H9 (cell line): Measurements from ENCODE around the gene NAT8. TPM values are rescaled to one million over a fixed set of nuclear protein-coding genes. Genes with fewer than 3 reads are reported as not detected.

Source experiments
- DNase-seq: peaks from one replicate; pipeline ENCODE4 v3.0.0-alpha.2; 2017
- H2AFZ ChIP-seq: one replicate; pipeline ENCODE4 v1.6.1; 2013; ENCODE audit warnings: mild to moderate bottlenecking, low read length, control low read depth, moderate library complexity
- H2AK5ac ChIP-seq: 2 replicates; pipeline ENCODE4 v1.6.1; 2013; ENCODE audit warnings: low read length, control low read depth, mixed read lengths; ENCODE audit not compliant: insufficient read length
- H2BK120ac ChIP-seq: one replicate; pipeline ENCODE4 v1.6.1; 2013; ENCODE audit warnings: low read depth, mild to moderate bottlenecking, low read length, control low read depth, inconsistent platforms; ENCODE audit not compliant: poor library complexity, severe bottlenecking
- H2BK12ac ChIP-seq: 2 replicates; pipeline ENCODE4 v1.6.1; 2013; ENCODE audit warnings: low read length, control low read depth, mixed read lengths, low read depth; ENCODE audit not compliant: insufficient read length
- H2BK15ac ChIP-seq: 2 replicates; pipeline ENCODE4 v1.6.1; 2013; ENCODE audit warnings: low read depth, low read length, control low read depth
- H2BK20ac ChIP-seq: one replicate; pipeline ENCODE4 v1.6.1; 2013; ENCODE audit warnings: low read depth, mild to moderate bottlenecking, low read length, control low read depth, inconsistent platforms; ENCODE audit not compliant: poor library complexity, severe bottlenecking
- H2BK5ac ChIP-seq: 2 replicates; pipeline ENCODE4 v1.6.1; 2013; ENCODE audit warnings: low read length, control low read depth, mixed read lengths; ENCODE audit not compliant: insufficient read length
- H3K14ac ChIP-seq: 2 replicates; pipeline ENCODE4 v1.6.1; 2013; ENCODE audit warnings: low read length, control low read depth; ENCODE audit not compliant: insufficient read depth
- H3K18ac ChIP-seq: 2 replicates; pipeline ENCODE4 v1.6.1; 2013; ENCODE audit warnings: low read depth, mild to moderate bottlenecking, mixed read lengths, low read length, control low read depth; ENCODE audit not compliant: insufficient read length
- H3K23ac ChIP-seq: 2 replicates; pipeline ENCODE4 v1.6.1; 2013; ENCODE audit warnings: low read length, control low read depth, mixed read lengths, low read depth; ENCODE audit not compliant: insufficient read length
- H3K23me2 ChIP-seq: 2 replicates; pipeline ENCODE4 v1.6.1; 2013; ENCODE audit warnings: low read depth, mild to moderate bottlenecking, mixed read lengths, low read length, control low read depth; ENCODE audit not compliant: insufficient read length, poor library complexity, severe bottlenecking
- H3K27ac ChIP-seq: 2 replicates; pipeline ENCODE4 v1.5.1; 2013; ENCODE audit warnings: low read length, control low read depth, mixed read lengths, low read depth; ENCODE audit not compliant: insufficient read length
- H3K27me3 ChIP-seq: 2 replicates; pipeline ENCODE4 v1.6.1; 2013; ENCODE audit warnings: low read length, control low read depth, inconsistent platforms; ENCODE audit not compliant: insufficient read depth
- H3K4ac ChIP-seq: 2 replicates; pipeline ENCODE4 v1.6.1; 2013; ENCODE audit warnings: low read depth, mild to moderate bottlenecking, control low read depth, inconsistent platforms, low read length, moderate library complexity
- H3K4me1 ChIP-seq: 2 replicates; pipeline ENCODE4 v1.6.1; 2013; ENCODE audit warnings: low read length, control low read depth, inconsistent platforms; ENCODE audit not compliant: insufficient read depth
- H3K4me2 ChIP-seq: 2 replicates; pipeline ENCODE4 v1.6.1; 2013; ENCODE audit warnings: low read length, control low read depth, mixed read lengths; ENCODE audit not compliant: insufficient read length, insufficient read depth
- H3K56ac ChIP-seq: 2 replicates; pipeline ENCODE4 v1.6.1; 2013; ENCODE audit warnings: low read depth, mild to moderate bottlenecking, mixed read lengths, low read length, control low read depth; ENCODE audit not compliant: insufficient read length
- H3K79me1 ChIP-seq: 2 replicates; pipeline ENCODE4 v1.6.1; 2013; ENCODE audit warnings: low read depth, mild to moderate bottlenecking, moderate library complexity, low read length, control low read depth, inconsistent platforms; ENCODE audit not compliant: insufficient read depth, poor library complexity, severe bottlenecking
- H3K79me2 ChIP-seq: 2 replicates; pipeline ENCODE4 v1.6.1; 2013; ENCODE audit warnings: low read length, control low read depth, inconsistent platforms; ENCODE audit not compliant: insufficient read depth
- H3K9ac ChIP-seq: 2 replicates; pipeline ENCODE4 v1.6.1; 2013; ENCODE audit warnings: low read length, control low read depth, mixed read lengths; ENCODE audit not compliant: insufficient read length; ENCODE audit errors: extremely low read depth
- H3K9me3 ChIP-seq: one replicate; pipeline ENCODE4 v1.6.1; 2013; ENCODE audit warnings: low read depth, low read length, inconsistent platforms; ENCODE audit not compliant: control insufficient read depth
- H3T11ph ChIP-seq: one replicate; pipeline ENCODE4 v1.6.1; 2013; ENCODE audit warnings: mild to moderate bottlenecking, low read length, control low read depth, inconsistent platforms
- H4K20me1 ChIP-seq: one replicate; pipeline ENCODE4 v1.6.1; 2013; ENCODE audit not compliant: control insufficient read depth, insufficient read length, insufficient read depth
- H4K5ac ChIP-seq: 2 replicates; pipeline ENCODE4 v1.6.1; 2013; ENCODE audit warnings: low read depth, mild to moderate bottlenecking, mixed read lengths, low read length, control low read depth; ENCODE audit not compliant: insufficient read length
- H4K8ac ChIP-seq: replicated peaks from 2 replicates; pipeline ENCODE4 v1.6.1; 2013; ENCODE audit warnings: low read length, control low read depth, mixed read lengths, low read depth; ENCODE audit not compliant: insufficient read length
- H4K91ac ChIP-seq: 2 replicates; pipeline ENCODE4 v1.6.1; 2013; ENCODE audit warnings: low read depth, mild to moderate bottlenecking, moderate library complexity, mixed read lengths, low read length, control low read depth; ENCODE audit not compliant: insufficient read length
- H3K27ac Mint-ChIP-seq, 3 experiments: 2 replicates in 2 of 3; 3 replicates in 1 of 3; pipeline ENCODE4 v1.8.0; 2020 to 2021; ENCODE audit warnings: mixed read lengths in 3 of 3, mild to moderate bottlenecking in 1 of 3, moderate library complexity in 1 of 3
- H3K27me3 Mint-ChIP-seq: 2 replicates; pipeline ENCODE4 v1.8.0; 2021; ENCODE audit warnings: low read depth, mild to moderate bottlenecking, moderate library complexity, mixed read lengths
- H3K36me3 Mint-ChIP-seq, 3 experiments: 2 replicates in 2 of 3; 3 replicates in 1 of 3; pipeline ENCODE4 v1.8.0; 2020 to 2021; ENCODE audit warnings: low read depth in 3 of 3, mixed read lengths in 3 of 3; ENCODE audit not compliant: insufficient read depth in 1 of 3
- H3K4me1 Mint-ChIP-seq, 2 experiments: 2 replicates each; pipeline ENCODE4 v1.8.0; 2020; ENCODE audit warnings: mixed read lengths in 2 of 2
- H3K4me3 Mint-ChIP-seq, 2 experiments: 2 replicates in 1 of 2; 3 replicates in 1 of 2; pipeline ENCODE4 v1.8.0; 2020 to 2021; ENCODE audit warnings: mild to moderate bottlenecking in 2 of 2, mixed read lengths in 2 of 2, moderate library complexity in 1 of 2
- H3K9me3 Mint-ChIP-seq, 2 experiments: 2 replicates in 1 of 2; 3 replicates in 1 of 2; pipeline ENCODE4 v1.8.0; 2020; ENCODE audit warnings: mild to moderate bottlenecking in 2 of 2, mixed read lengths in 2 of 2, moderate library complexity in 1 of 2
- WGBS: extraction: QIAGEN DNeasy Blood & Tissue Kit; methylation state at CpG from one replicate; pipeline ENCODE4 v1.1.7; 2013; ENCODE audit warnings: missing lambda C conversion rate, low lambda C conversion rate, mixed read lengths; ENCODE audit not compliant: insufficient read length; ENCODE audit errors: extremely low coverage; 5-methylcytosine and 5-hydroxymethylcytosine counted together
- total RNA-seq: library from RNA; stranded (reverse); gene quantifications from 2 replicates; pipeline ENCODE4 v1.2.1, GENCODE V29; 2021
- TF ChIP-seq, protein P1 (sequence below): fragments of 200-600 bp; sonication (generic); conservative IDR thresholded peaks from 3 replicates; pipeline ENCODE4 v1.8.0; 2021; ENCODE audit warnings: antibody characterized with exemption, mild to moderate bottlenecking

Gene NAT8
- total RNA-seq, 1 experiment from 2014 or later, result not detected

DNA sequence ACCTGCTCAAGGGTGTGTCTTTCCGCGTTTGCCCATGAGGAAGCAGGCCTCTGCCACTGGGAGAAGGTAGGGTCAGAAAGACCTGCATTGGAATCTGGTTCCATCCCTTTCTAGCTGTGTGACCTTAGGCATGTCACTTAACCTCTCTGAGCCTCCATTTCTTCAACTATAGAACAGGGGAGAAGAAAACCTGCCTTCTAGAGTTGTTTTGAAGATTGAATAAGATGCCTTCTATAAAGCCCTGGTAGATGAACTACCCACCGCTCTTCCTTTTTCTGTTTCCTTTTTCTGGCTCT, 507 bp downstream of the NAT8 start:
- Histone ChIP-seq H3K27ac (no peak overlapping the region), H2BK15ac (no peak overlapping the region), H3K18ac (no peak overlapping the region), H3K9me3 (peaks cover 26% of the 10 kb centered on the region), H4K20me1 (no peaks in the 10 kb centered on the region), H3K79me2 (no peaks in the 10 kb centered on the region), H3K79me1 (no peaks in the 10 kb centered on the region), H3K4me1 (no peaks in the 10 kb centered on the region), H2BK120ac (no peak overlapping the region), H3K23ac (no peak overlapping the region), H3K4me2 (no peak overlapping the region), H2BK5ac (no peak overlapping the region), H3K56ac (no peak overlapping the region), H3T11ph (no peak overlapping the region), H4K5ac (no peak overlapping the region), H3K9ac (no peak overlapping the region), H2BK12ac (no peak overlapping the region), H3K23me2 (no peaks in the 10 kb centered on the region), H2AFZ (no peak overlapping the region), H4K8ac (no peak overlapping the region), H3K4ac (no peak overlapping the region), H3K27me3 (no peaks in the 10 kb centered on the region), H3K14ac (no peak overlapping the region), H2BK20ac (no peak overlapping the region), H4K91ac (no peak overlapping the region), H2AK5ac (no peak overlapping the region)
- H3K27ac Mint-ChIP-seq, result no peak overlapping the region
- DNase-seq, result no peak
- H3K36me3 Mint-ChIP-seq, result peaks cover 8 to 24% (median 13%) of the 10 kb centered on the region in 3 experiments
- H3K4me1 Mint-ChIP-seq, result peaks cover 0 to 2% of the 10 kb centered on the region in 2 experiments; a peak in 1 of 4 replicates
- H3K9me3 Mint-ChIP-seq, result peaks cover 36 to 51% of the 10 kb centered on the region in 2 experiments
- TF ChIP-seq, protein P1, sequence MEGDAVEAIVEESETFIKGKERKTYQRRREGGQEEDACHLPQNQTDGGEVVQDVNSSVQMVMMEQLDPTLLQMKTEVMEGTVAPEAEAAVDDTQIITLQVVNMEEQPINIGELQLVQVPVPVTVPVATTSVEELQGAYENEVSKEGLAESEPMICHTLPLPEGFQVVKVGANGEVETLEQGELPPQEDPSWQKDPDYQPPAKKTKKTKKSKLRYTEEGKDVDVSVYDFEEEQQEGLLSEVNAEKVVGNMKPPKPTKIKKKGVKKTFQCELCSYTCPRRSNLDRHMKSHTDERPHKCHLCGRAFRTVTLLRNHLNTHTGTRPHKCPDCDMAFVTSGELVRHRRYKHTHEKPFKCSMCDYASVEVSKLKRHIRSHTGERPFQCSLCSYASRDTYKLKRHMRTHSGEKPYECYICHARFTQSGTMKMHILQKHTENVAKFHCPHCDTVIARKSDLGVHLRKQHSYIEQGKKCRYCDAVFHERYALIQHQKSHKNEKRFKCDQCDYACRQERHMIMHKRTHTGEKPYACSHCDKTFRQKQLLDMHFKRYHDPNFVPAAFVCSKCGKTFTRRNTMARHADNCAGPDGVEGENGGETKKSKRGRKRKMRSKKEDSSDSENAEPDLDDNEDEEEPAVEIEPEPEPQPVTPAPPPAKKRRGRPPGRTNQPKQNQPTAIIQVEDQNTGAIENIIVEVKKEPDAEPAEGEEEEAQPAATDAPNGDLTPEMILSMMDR, result no peak
- WGBS, result no CpG with 5 or more reads among the region's 3 CpGs
- peaks cover 47% of the 10 kb centered on the region for H3K27me3 Mint-ChIP-seq
- H3K4me3 Mint-ChIP-seq, result no peak overlapping the region
